ENCODE measurements around the gene SLC4A2.

GRCh38 chr7:151062111-151062398 lies 2.7 kb downstream of the SLC4A2 start:
- TF ChIP-seq GATA2 (IDR thresholded peaks at IDR 0.05; ENCODE audit: low read depth, low read length) (no peak), GATA3 (IDR thresholded peaks at IDR 0.05; ENCODE audit: low read depth, low read length) (no peak)
